ENCODE results near the gene SAMHD1. TPM values are rescaled to one million over a fixed set of nuclear protein-coding genes. Genes with fewer than 3 reads are reported as not detected.

SAMHD1 gene
- total and polyA plus RNA-seq, 4 donors, result 14.7 to 51.2 (median 27.7) TPM

DNA sequence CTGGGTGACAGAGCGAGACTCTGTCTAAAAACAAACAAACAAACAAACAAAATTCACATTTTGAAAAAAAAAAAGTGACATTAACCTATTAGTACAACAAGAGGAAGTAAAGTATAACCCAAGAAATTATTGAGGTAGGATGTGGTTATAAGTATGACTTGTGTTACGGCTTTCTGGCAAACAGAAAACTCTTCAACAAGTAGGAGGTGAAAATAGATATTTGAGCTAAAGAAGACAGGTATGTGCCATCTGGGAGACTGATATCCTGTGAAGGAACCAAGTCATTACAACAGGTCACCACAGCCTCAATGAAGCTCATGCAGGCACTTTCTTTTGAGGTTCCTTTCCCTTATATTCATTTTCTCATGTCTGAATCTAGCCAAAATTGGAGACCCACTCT, 46.8 kb downstream of the SAMHD1 start:
- Histone ChIP-seq H3K9ac (ENCODE audit: low read depth in 1 of 2, low read length in 2 of 2) (no peak overlapping the region), H3K4me3 (ENCODE audit: low read depth in 1 of 3, low read length in 3 of 3) (no peak overlapping the region), H3K36me3 (ENCODE audit: control insufficient read depth in 4 of 4, insufficient read depth in 3 of 4, low read depth in 1 of 4, low read length in 3 of 4) (peaks cover 5 to 28% (median 7%) of the 10 kb centered on the region in 4 donors), H3K9me3 (ENCODE audit: control insufficient read depth in 4 of 4, low read length in 3 of 4) (no peaks in the 10 kb centered on the region), H3K27me3 (ENCODE audit: control insufficient read depth in 4 of 4, insufficient read depth in 4 of 4, low read length in 3 of 4) (no peaks in the 10 kb centered on the region), H3K4me1 (ENCODE audit: control insufficient read depth in 4 of 4, insufficient read depth in 4 of 4, low read length in 3 of 4) (no peaks in the 10 kb centered on the region), H3K27ac (ENCODE audit: low read depth in 1 of 2, low read length in 2 of 2) (no peak overlapping the region)
- WGBS, result 90% methylated on average over 2 of the region's 2 CpGs
- DNase-seq (ENCODE audit: low spot score), result no peak
- no peak for TF ChIP-seq HNF4G (IDR thresholded peaks at IDR 0.05)
- no peak for TF ChIP-seq FOXA2 (IDR thresholded peaks at IDR 0.05)
- TF ChIP-seq, protein P1, sequence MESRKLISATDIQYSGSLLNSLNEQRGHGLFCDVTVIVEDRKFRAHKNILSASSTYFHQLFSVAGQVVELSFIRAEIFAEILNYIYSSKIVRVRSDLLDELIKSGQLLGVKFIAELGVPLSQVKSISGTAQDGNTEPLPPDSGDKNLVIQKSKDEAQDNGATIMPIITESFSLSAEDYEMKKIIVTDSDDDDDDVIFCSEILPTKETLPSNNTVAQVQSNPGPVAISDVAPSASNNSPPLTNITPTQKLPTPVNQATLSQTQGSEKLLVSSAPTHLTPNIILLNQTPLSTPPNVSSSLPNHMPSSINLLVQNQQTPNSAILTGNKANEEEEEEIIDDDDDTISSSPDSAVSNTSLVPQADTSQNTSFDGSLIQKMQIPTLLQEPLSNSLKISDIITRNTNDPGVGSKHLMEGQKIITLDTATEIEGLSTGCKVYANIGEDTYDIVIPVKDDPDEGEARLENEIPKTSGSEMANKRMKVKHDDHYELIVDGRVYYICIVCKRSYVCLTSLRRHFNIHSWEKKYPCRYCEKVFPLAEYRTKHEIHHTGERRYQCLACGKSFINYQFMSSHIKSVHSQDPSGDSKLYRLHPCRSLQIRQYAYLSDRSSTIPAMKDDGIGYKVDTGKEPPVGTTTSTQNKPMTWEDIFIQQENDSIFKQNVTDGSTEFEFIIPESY (IDR thresholded peaks at IDR 0.05), result no peak
- TF ChIP-seq, protein P2, sequence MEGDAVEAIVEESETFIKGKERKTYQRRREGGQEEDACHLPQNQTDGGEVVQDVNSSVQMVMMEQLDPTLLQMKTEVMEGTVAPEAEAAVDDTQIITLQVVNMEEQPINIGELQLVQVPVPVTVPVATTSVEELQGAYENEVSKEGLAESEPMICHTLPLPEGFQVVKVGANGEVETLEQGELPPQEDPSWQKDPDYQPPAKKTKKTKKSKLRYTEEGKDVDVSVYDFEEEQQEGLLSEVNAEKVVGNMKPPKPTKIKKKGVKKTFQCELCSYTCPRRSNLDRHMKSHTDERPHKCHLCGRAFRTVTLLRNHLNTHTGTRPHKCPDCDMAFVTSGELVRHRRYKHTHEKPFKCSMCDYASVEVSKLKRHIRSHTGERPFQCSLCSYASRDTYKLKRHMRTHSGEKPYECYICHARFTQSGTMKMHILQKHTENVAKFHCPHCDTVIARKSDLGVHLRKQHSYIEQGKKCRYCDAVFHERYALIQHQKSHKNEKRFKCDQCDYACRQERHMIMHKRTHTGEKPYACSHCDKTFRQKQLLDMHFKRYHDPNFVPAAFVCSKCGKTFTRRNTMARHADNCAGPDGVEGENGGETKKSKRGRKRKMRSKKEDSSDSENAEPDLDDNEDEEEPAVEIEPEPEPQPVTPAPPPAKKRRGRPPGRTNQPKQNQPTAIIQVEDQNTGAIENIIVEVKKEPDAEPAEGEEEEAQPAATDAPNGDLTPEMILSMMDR (IDR thresholded peaks at IDR 0.05; ENCODE audit: low read depth, low read length, missing input control), result no peak
- no peak for TF ChIP-seq YY1 (IDR thresholded peaks at IDR 0.05)
- TF ChIP-seq HNF4A (conservative IDR thresholded peaks at IDR 0.05), result no peak
- no peak for TF ChIP-seq GABPA (IDR thresholded peaks at IDR 0.05 in 1 of 2, conservative IDR thresholded peaks at IDR 0.05 in 1 of 2)
- no peak for TF ChIP-seq NR2F2 (IDR thresholded peaks at IDR 0.05)
- no peak for TF ChIP-seq EGR1 (IDR thresholded peaks at IDR 0.05; ENCODE audit: low read depth in 2 of 2)
- TF ChIP-seq TAF1 (conservative IDR thresholded peaks at IDR 0.05), result no peak
- TF ChIP-seq, protein P3, sequence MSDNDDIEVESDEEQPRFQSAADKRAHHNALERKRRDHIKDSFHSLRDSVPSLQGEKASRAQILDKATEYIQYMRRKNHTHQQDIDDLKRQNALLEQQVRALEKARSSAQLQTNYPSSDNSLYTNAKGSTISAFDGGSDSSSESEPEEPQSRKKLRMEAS (IDR thresholded peaks at IDR 0.05), result no peak
- TF ChIP-seq RAD21 (IDR thresholded peaks at IDR 0.05), result no peak
- TF ChIP-seq, protein P4, sequence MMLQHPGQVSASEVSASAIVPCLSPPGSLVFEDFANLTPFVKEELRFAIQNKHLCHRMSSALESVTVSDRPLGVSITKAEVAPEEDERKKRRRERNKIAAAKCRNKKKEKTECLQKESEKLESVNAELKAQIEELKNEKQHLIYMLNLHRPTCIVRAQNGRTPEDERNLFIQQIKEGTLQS (IDR thresholded peaks at IDR 0.05), result no peak
- no peak for TF ChIP-seq RXRA (IDR thresholded peaks at IDR 0.05)
- no peak for TF ChIP-seq SP1 (IDR thresholded peaks at IDR 0.05)
- TF ChIP-seq FOXA1 (IDR thresholded peaks at IDR 0.05), result no peak
- TF ChIP-seq, protein P5, sequence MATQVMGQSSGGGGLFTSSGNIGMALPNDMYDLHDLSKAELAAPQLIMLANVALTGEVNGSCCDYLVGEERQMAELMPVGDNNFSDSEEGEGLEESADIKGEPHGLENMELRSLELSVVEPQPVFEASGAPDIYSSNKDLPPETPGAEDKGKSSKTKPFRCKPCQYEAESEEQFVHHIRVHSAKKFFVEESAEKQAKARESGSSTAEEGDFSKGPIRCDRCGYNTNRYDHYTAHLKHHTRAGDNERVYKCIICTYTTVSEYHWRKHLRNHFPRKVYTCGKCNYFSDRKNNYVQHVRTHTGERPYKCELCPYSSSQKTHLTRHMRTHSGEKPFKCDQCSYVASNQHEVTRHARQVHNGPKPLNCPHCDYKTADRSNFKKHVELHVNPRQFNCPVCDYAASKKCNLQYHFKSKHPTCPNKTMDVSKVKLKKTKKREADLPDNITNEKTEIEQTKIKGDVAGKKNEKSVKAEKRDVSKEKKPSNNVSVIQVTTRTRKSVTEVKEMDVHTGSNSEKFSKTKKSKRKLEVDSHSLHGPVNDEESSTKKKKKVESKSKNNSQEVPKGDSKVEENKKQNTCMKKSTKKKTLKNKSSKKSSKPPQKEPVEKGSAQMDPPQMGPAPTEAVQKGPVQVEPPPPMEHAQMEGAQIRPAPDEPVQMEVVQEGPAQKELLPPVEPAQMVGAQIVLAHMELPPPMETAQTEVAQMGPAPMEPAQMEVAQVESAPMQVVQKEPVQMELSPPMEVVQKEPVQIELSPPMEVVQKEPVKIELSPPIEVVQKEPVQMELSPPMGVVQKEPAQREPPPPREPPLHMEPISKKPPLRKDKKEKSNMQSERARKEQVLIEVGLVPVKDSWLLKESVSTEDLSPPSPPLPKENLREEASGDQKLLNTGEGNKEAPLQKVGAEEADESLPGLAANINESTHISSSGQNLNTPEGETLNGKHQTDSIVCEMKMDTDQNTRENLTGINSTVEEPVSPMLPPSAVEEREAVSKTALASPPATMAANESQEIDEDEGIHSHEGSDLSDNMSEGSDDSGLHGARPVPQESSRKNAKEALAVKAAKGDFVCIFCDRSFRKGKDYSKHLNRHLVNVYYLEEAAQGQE (IDR thresholded peaks at IDR 0.05), result no peak
- no peak for TF ChIP-seq JUND (IDR thresholded peaks at IDR 0.05)
